WTC11 (cell line): ENCODE data around the gene ADCY5. TPM values are rescaled to one million over a fixed set of nuclear protein-coding genes. Genes with fewer than 3 reads are reported as not detected.

Source experiments
- ATAC-seq: fragments of 200-7000 bp; cut with Tn5 transposase; 2 replicates; pipeline ENCODE4 v1.10.0; 2021; ENCODE audit warnings: mild to moderate bottlenecking, moderate library complexity
- CTCF ChIA-PET: fragments of 300-600 bp; sonication (Branson Sonifier 250); formaldehyde crosslinking; loops from one replicate; lab custom pipeline; 2021; ENCODE audit warnings: antibody characterized with exemption; lab: Charles Lee
- POLR2A ChIA-PET: fragments of 350-600 bp; sonication (Branson Sonifier 250); formaldehyde crosslinking; loops from one replicate; lab custom pipeline; 2021; ENCODE audit warnings: antibody characterized with exemption; lab: Charles Lee
- DNase-seq: peaks from one replicate; pipeline ENCODE4 v3.0.0; 2021; ENCODE audit warnings: low spot score
- H3K27ac Mint-ChIP-seq: 2 replicates; pipeline ENCODE4 v1.8.0; 2021; ENCODE audit warnings: mixed read lengths
- H3K27me3 Mint-ChIP-seq: 2 replicates; pipeline ENCODE4 v1.8.0; 2021; ENCODE audit warnings: low read depth, mild to moderate bottlenecking, moderate library complexity, mixed read lengths
- H3K36me3 Mint-ChIP-seq: 2 replicates; pipeline ENCODE4 v1.8.0; 2021; ENCODE audit warnings: mixed read lengths
- H3K4me1 Mint-ChIP-seq: 2 replicates; pipeline ENCODE4 v1.8.0; 2022; ENCODE audit warnings: mixed read lengths
- H3K4me3 Mint-ChIP-seq: 2 replicates; pipeline ENCODE4 v1.8.0; 2021; ENCODE audit warnings: mild to moderate bottlenecking, moderate library complexity, mixed read lengths
- H3K9me3 Mint-ChIP-seq: 2 replicates; pipeline ENCODE4 v1.8.0; 2021; ENCODE audit warnings: mixed read lengths
- AR ChIP-seq: fragments of 250-450 bp; sonication (Bioruptor Pico); IDR thresholded peaks from 2 replicates; pipeline ENCODE4 v1.9.0; 2021; ENCODE audit warnings: mild to moderate bottlenecking
- ARID4B ChIP-seq: sonication (generic); formaldehyde crosslinking; IDR thresholded peaks from 2 replicates; pipeline ENCODE4 v1.8.0; 2023; ENCODE audit warnings: missing genetic modification reagents, mild to moderate bottlenecking, borderline replicate concordance
- ATF2 ChIP-seq: sonication (generic); formaldehyde crosslinking; IDR thresholded peaks from 2 replicates; pipeline ENCODE4 v1.8.1; 2022; ENCODE audit warnings: low read depth, missing genetic modification reagents, borderline replicate concordance
- CREB1 ChIP-seq: sonication (generic); formaldehyde crosslinking; IDR thresholded peaks from 2 replicates; pipeline ENCODE4 v1.8.0; 2023; ENCODE audit warnings: mild to moderate bottlenecking, missing genetic modification reagents
- EMX1 ChIP-seq: fragments of 250-450 bp; sonication (Bioruptor Pico); IDR thresholded peaks from 2 replicates; pipeline ENCODE4 v1.8.0; 2021; ENCODE audit warnings: mild to moderate bottlenecking
- ERG ChIP-seq: fragments of 250-450 bp; sonication (Bioruptor Pico); IDR thresholded peaks from 2 replicates; pipeline ENCODE4 v1.8.0; 2021; ENCODE audit warnings: mild to moderate bottlenecking
- ESRRA ChIP-seq: sonication (generic); formaldehyde crosslinking; IDR thresholded peaks from 2 replicates; pipeline ENCODE4 v1.8.1; 2022; ENCODE audit warnings: mild to moderate bottlenecking, missing genetic modification reagents, borderline replicate concordance
- ETV6 ChIP-seq: sonication (generic); formaldehyde crosslinking; IDR thresholded peaks from 2 replicates; pipeline ENCODE4 v1.8.1; 2022; ENCODE audit warnings: mild to moderate bottlenecking, missing genetic modification reagents
- FOXP4 ChIP-seq: sonication (generic); formaldehyde crosslinking; IDR thresholded peaks from 2 replicates; pipeline ENCODE4 v1.8.0; 2022; ENCODE audit warnings: mild to moderate bottlenecking, missing genetic modification reagents
- GRHL2 ChIP-seq: fragments of 250-450 bp; sonication (Bioruptor Pico); IDR thresholded peaks from 2 replicates; pipeline ENCODE4 v1.8.0; 2022; ENCODE audit warnings: mild to moderate bottlenecking, moderate library complexity; ENCODE audit not compliant: insufficient replicate concordance, severe bottlenecking
- NR3C1 ChIP-seq: sonication (generic); formaldehyde crosslinking; conservative IDR thresholded peaks from 2 replicates; pipeline ENCODE4 v1.8.1; 2023; ENCODE audit warnings: low read depth, mild to moderate bottlenecking, missing genetic modification reagents
- ZNF121 ChIP-seq: sonication (generic); formaldehyde crosslinking; IDR thresholded peaks from 2 replicates; pipeline ENCODE4 v1.8.0; 2023; ENCODE audit warnings: missing genetic modification reagents
- ZNF317 ChIP-seq: sonication (generic); formaldehyde crosslinking; IDR thresholded peaks from 2 replicates; pipeline ENCODE4 v1.8.1; 2023; ENCODE audit warnings: low read depth, mild to moderate bottlenecking, moderate library complexity, missing genetic modification reagents, borderline replicate concordance
- ZNF425 ChIP-seq: fragments of 250-450 bp; sonication (Bioruptor Pico); conservative IDR thresholded peaks from 2 replicates; pipeline ENCODE4 v1.9.0; 2021; ENCODE audit warnings: mild to moderate bottlenecking
- ZNF532 ChIP-seq: fragments of 250-450 bp; sonication (Bioruptor Pico); IDR thresholded peaks from 2 replicates; pipeline ENCODE4 v1.9.0; 2021; ENCODE audit warnings: mild to moderate bottlenecking, borderline replicate concordance
- total RNA-seq: library from RNA; stranded (reverse); gene quantifications from 3 replicates; pipeline ENCODE4 v1.2.3, GENCODE V29; 2021

ADCY5 gene
- total RNA-seq, 1 experiment from 2014 or later = 23.5 TPM

- TF ChIP-seq FOXP4 (no peak), ZNF121 (CRISPR knock-in tag) (no peak), CREB1 (no peak), ZNF317 (CRISPR knock-in tag) (no peak), EMX1 (CRISPR knock-in tag) (no peak), ZNF532 (CRISPR knock-in tag) (no peak)
Observed at GRCh38 chr3:123285479-123285878, 163.4 kb downstream of the ADCY5 start (continued).

GRCh38 chr3:123285066-123285465 lies 163.8 kb downstream of the ADCY5 start:
- DNase-seq = no peak
- POLR2A ChIA-PET = no interaction called here
- Mint-ChIP-seq H3K27ac (no peak overlapping the region), H3K36me3 (peaks cover 30% of the 10 kb centered on the region), H3K27me3 (no peaks in the 10 kb centered on the region), H3K9me3 (no peaks in the 10 kb centered on the region), H3K4me3 (no peak overlapping the region), H3K4me1 (no peaks in the 10 kb centered on the region)
- CTCF ChIA-PET = interaction anchor here (0.5 to 3.1 kb wide), 3 partner anchors 22 to 218 kb away, joined by 3 to 21 read pairs (median 3); no protein-coding TSS in a partner anchor
- ATAC-seq = no peak
- TF ChIP-seq GRHL2 (CRISPR knock-in tag) (no peak), AR (no peak), ZNF425 (CRISPR knock-in tag) (no peak), ARID4B (CRISPR knock-in tag) (no peak), NR3C1 (CRISPR knock-in tag) (no peak), ESRRA (CRISPR knock-in tag) (no peak), ATF2 (CRISPR knock-in tag) (no peak), ERG (CRISPR knock-in tag) (no peak), ETV6 (CRISPR knock-in tag) (no peak)
